HG03139 (cell line): ENCODE measurements around the gene PDE1A.

ENCODE experiments used
- ATAC-seq: cut with Tn5 transposase; IDR thresholded peaks from one replicate; pipeline ENCODE4 v1.9.1; 2021; ENCODE audit not compliant: unreplicated experiment

Gene PDE1A

GRCh38 chr2:182426918-182427240, at the start of gene PDE1A:
Gene PDE1A (minus strand): TSS chr2:182427036.
- ATAC-seq = no peak

- ATAC-seq = no peak
These were observed 46.8 kb upstream of the PDE1A start for GRCh38 chr2:182473635-182474034.

- no peak for ATAC-seq
These were observed 36.9 kb upstream of the PDE1A start for GRCh38 chr2:182463760-182464159.

GRCh38 chr2:182456784-182457183, 29.9 kb upstream of the PDE1A start:
- ATAC-seq = no peak

- ATAC-seq = no peak
These were observed 25.7 kb upstream of the PDE1A start for GRCh38 chr2:182452456-182452990.

GRCh38 chr2:182448371-182448770, 21.5 kb upstream of the PDE1A start:
- ATAC-seq = no peak

- ATAC-seq = no peak
These were observed 21.0 kb upstream of the PDE1A start for GRCh38 chr2:182447863-182448262.

- ATAC-seq = no peak
These were observed 20.3 kb upstream of the PDE1A start for GRCh38 chr2:182447163-182447562.

- no peak for ATAC-seq
These were observed 19.3 kb upstream of the PDE1A start for GRCh38 chr2:182446087-182446486.

- ATAC-seq = no peak
These were observed 18.6 kb upstream of the PDE1A start for GRCh38 chr2:182445391-182445965.

- no peak for ATAC-seq
These were observed 18.0 kb upstream of the PDE1A start for GRCh38 chr2:182444806-182445205.

- no peak for ATAC-seq
These were observed 17.3 kb upstream of the PDE1A start for GRCh38 chr2:182444170-182444569.

GRCh38 chr2:182436252-182436651, 9.4 kb upstream of the PDE1A start:
- no peak for ATAC-seq

GRCh38 chr2:182435754-182436153, 8.9 kb upstream of the PDE1A start:
- ATAC-seq = no peak

GRCh38 chr2:182432051-182432450, 5.2 kb upstream of the PDE1A start:
- ATAC-seq = no peak

GRCh38 chr2:182428476-182428875, 1.6 kb upstream of the PDE1A start:
- no peak for ATAC-seq

GRCh38 chr2:182426082-182426917, 536 bp downstream of the PDE1A start:
- ATAC-seq = no peak

GRCh38 chr2:182422864-182423263, 4.0 kb downstream of the PDE1A start:
- no peak for ATAC-seq

- no peak for ATAC-seq
These were observed 6.2 kb downstream of the PDE1A start for GRCh38 chr2:182420669-182421068.

- no peak for ATAC-seq
These were observed 10.0 kb downstream of the PDE1A start for GRCh38 chr2:182416861-182417260.

- ATAC-seq = no peak
These were observed 10.6 kb downstream of the PDE1A start for GRCh38 chr2:182416191-182416590.

- ATAC-seq = no peak
These were observed 11.1 kb downstream of the PDE1A start for GRCh38 chr2:182415771-182416170.

GRCh38 chr2:182412858-182413257, 14.0 kb downstream of the PDE1A start:
- no peak for ATAC-seq
